Activated naive CD8-positive, alpha-beta T cell treated with anti-CD3 and anti-CD28 coated beads, Interleukin-2, amount 50 U/mL, for 24 hours (primary cell): ENCODE measurements around the gene CRKL.
"Not testable (repeated sequence)": the region's sequence is repeated elsewhere in the genome, so short reads cannot be mapped to it uniquely, and the experiment has no call there.

ENCODE experiments used
- ATAC-seq: fragments of 150-1000 bp; cut with Tn5 transposase; one replicate; pipeline ENCODE4 v1.10.0; 2021
- DNase-seq: peaks from one replicate; pipeline ENCODE4 v3.0.0; 2021
- H3K27ac Mint-ChIP-seq: one replicate; pipeline ENCODE4 v1.8.0; 2021; ENCODE audit warnings: mild to moderate bottlenecking, mixed read lengths
- H3K27me3 Mint-ChIP-seq: one replicate; pipeline ENCODE4 v1.8.0; 2021; ENCODE audit warnings: mixed read lengths
- H3K36me3 Mint-ChIP-seq: one replicate; pipeline ENCODE4 v1.8.0; 2021; ENCODE audit warnings: low read depth, mixed read lengths
- H3K4me1 Mint-ChIP-seq: one replicate; pipeline ENCODE4 v1.8.0; 2021; ENCODE audit warnings: mixed read lengths
- H3K4me3 Mint-ChIP-seq: one replicate; pipeline ENCODE4 v1.8.0; 2021; ENCODE audit warnings: mild to moderate bottlenecking, moderate library complexity, mixed read lengths
- H3K9me3 Mint-ChIP-seq: one replicate; pipeline ENCODE4 v1.8.0; 2021; ENCODE audit warnings: mixed read lengths

CRKL gene

GRCh38 chr22:20909543-20910303 lies 7.5 kb upstream of the CRKL start:
- Mint-ChIP-seq H3K36me3 (no peaks in the 10 kb centered on the region), H3K4me3 (no peak overlapping the region), H3K27me3 (peaks cover 3% of the 10 kb centered on the region), H3K4me1 (peaks cover 4% of the 10 kb centered on the region), H3K9me3 (no peaks in the 10 kb centered on the region), H3K27ac (no peak overlapping the region)
- DNase-seq (no peak), ATAC-seq (no peak)

- ATAC-seq (no peak), DNase-seq (no peak)
- H3K27me3 Mint-ChIP-seq = no peaks in the 10 kb centered on the region
- H3K4me3 Mint-ChIP-seq = no peak overlapping the region
- H3K4me1 Mint-ChIP-seq = peaks cover 13% of the 10 kb centered on the region
- H3K27ac Mint-ChIP-seq = no peak overlapping the region
- H3K36me3 Mint-ChIP-seq = no peaks in the 10 kb centered on the region
- H3K9me3 Mint-ChIP-seq = no peaks in the 10 kb centered on the region
These were observed 4.7 kb upstream of the CRKL start for GRCh38 chr22:20912494-20912893.

GRCh38 chr22:20918663-20919218 lies 1.5 kb downstream of the CRKL start:
- no peaks in the 10 kb centered on the region for H3K9me3 Mint-ChIP-seq
- H3K27me3 Mint-ChIP-seq = no peaks in the 10 kb centered on the region
- ATAC-seq = no peak
- peak overlapping the region; percentile 98 for H3K4me3 Mint-ChIP-seq
- peak; percentile 4 for DNase-seq
- H3K27ac Mint-ChIP-seq = peak overlapping the region; percentile 91
- H3K4me1 Mint-ChIP-seq = peaks cover 42% of the 10 kb centered on the region
- H3K36me3 Mint-ChIP-seq = peaks cover 26% of the 10 kb centered on the region

- Mint-ChIP-seq H3K9me3 (no peaks in the 10 kb centered on the region), H3K4me1 (peaks cover 50% of the 10 kb centered on the region), H3K27me3 (no peaks in the 10 kb centered on the region), H3K27ac (no peak overlapping the region), H3K4me3 (peak overlapping the region; percentile 98), H3K36me3 (peaks cover 32% of the 10 kb centered on the region)
- ATAC-seq = no peak
- DNase-seq = no peak
These were observed 2.5 kb downstream of the CRKL start for GRCh38 chr22:20919718-20920117.

DNA sequence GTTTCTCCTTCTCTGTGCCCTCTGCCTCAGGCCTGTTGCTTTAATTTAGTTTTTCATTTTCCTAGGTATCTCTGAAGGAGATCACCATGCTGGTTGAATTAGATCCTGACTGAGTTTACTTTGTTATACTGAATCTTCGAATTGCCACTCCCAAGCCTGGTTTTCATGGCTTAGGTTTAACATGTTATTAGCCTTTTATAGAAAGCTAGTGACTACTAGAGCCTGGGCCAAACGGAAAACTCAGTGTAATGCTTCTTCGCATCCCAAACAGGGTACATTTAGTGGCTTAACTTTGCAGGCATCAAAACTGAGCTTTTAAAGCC lies 3.6 kb downstream of the CRKL start:
- Mint-ChIP-seq H3K9me3 (no peaks in the 10 kb centered on the region), H3K27me3 (no peaks in the 10 kb centered on the region), H3K27ac (no peak overlapping the region), H3K36me3 (peaks cover 33% of the 10 kb centered on the region), H3K4me3 (peak overlapping the region; percentile 98), H3K4me1 (peaks cover 57% of the 10 kb centered on the region)
- no peak for ATAC-seq
- no peak for DNase-seq

DNA sequence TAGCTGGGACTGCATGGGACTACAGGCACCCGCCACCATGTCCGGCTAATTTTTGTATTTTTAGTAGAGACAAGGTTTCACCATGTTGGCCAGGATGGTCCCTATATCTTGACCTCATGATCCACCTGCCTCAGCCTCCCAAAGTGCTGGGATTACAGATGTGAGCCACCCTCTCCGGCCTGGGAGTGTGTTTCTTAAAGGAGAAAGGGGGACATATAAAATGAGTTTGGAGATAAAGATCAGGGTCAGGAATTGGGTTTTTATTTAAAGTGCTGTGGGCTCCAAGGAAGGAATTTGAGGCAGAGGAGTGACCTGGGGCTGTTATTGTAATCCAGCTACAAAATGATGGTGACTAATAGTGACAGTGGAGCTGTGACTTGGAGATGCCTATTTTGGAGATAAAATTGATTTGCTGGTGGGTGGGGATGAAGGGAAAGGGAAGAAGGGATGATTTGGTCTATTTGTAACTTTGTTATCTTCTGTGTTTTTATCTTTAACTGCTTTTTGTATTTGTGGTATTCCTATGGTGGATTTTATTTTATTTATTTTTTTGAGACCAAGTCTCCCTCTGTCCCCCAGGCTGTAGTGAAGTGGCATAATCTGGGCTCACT lies 5.0 kb downstream of the CRKL start:
- Mint-ChIP-seq H3K4me1 (peaks cover 58% of the 10 kb centered on the region), H3K4me3 (peak overlapping the region; percentile 39), H3K36me3 (peaks cover 39% of the 10 kb centered on the region), H3K27ac (peak overlapping the region; percentile 3), H3K27me3 (no peaks in the 10 kb centered on the region), H3K9me3 (no peaks in the 10 kb centered on the region)
- no peak for ATAC-seq
- no peak for DNase-seq

DNA sequence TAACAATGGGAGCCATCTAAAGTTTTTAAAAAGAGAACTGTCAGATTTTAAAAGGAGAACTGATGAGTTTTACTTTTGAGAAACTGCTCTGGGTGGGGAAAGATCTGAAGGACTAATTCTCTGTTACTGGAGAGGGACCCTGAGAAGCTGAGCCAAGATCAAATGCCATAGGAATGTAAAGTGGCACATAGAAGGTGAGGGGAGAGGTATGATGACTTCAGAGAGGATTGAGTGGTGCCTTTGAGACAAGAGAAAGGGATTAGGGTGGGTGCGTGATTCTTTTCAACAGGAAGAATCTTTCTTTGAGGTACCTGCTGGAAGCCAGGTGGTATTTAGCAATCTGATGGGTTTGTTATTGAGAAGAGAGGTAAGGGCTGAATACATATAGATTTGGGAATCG lies 9.0 kb downstream of the CRKL start:
- Mint-ChIP-seq H3K4me3 (no peak overlapping the region), H3K27ac (no peak overlapping the region), H3K9me3 (no peaks in the 10 kb centered on the region), H3K4me1 (peaks cover 55% of the 10 kb centered on the region), H3K36me3 (peaks cover 26% of the 10 kb centered on the region), H3K27me3 (no peaks in the 10 kb centered on the region)
- DNase-seq = no peak
- ATAC-seq = no peak

DNA sequence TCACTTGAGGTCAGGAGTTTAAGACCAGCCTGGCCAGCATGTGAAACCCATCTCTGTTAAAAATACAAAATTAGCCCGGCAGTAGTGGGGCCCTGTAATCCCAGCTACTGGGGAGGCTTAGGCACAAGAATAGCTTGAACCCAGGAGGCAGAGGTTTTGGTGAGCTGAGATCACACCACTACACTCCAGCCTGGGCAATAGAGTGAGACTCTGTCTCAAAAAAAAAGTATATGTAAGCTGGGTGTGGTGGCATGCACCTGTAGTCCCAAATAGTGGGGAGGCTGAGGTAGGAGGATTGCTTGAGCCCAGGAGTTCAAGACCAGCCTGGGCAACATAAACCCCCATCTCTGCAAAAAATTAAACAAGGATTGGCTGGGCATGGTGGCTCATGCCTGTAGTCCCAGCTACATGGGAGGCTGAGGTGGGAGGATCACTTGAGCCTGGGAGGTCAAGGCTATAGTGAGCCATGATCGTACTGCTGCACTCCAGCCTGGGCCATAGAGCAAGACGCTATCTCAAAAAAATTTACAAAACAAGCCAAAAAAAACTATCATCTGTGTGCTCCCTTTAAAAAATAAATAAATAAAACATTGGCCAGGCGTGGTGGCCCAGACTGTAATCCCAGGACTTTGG lies 10.8 kb downstream of the CRKL start:
- Mint-ChIP-seq H3K36me3 (peaks cover 27% of the 10 kb centered on the region), H3K27ac (no peak overlapping the region), H3K9me3 (no peaks in the 10 kb centered on the region), H3K27me3 (no peaks in the 10 kb centered on the region), H3K4me3 (no peak overlapping the region), H3K4me1 (peaks cover 54% of the 10 kb centered on the region)
- DNase-seq (no peak), ATAC-seq (no peak)

DNA sequence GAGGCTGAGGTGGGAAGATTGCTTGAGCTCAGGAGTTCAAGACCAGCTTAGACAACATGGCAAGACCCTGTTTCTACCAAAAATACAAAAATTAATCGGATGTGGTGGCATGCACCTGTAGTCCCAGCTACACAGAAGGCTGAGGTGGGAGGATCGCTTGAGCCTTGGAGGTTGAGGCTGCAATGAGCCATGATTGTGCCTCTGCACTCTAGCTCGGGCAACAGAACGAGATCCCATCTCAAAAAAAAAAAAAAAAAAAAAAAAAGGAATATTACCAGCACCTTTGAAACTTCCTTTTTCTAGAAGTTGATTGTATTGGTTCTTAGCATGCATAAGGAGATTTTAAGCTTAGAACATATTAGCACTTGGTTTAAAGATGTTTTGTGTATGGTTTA lies 11.4 kb downstream of the CRKL start:
- Mint-ChIP-seq H3K4me1 (peaks cover 53% of the 10 kb centered on the region), H3K4me3 (no peak overlapping the region), H3K36me3 (peaks cover 27% of the 10 kb centered on the region), H3K27ac (no peak overlapping the region), H3K27me3 (no peaks in the 10 kb centered on the region), H3K9me3 (no peaks in the 10 kb centered on the region)
- ATAC-seq (no peak), DNase-seq (no peak)

DNA sequence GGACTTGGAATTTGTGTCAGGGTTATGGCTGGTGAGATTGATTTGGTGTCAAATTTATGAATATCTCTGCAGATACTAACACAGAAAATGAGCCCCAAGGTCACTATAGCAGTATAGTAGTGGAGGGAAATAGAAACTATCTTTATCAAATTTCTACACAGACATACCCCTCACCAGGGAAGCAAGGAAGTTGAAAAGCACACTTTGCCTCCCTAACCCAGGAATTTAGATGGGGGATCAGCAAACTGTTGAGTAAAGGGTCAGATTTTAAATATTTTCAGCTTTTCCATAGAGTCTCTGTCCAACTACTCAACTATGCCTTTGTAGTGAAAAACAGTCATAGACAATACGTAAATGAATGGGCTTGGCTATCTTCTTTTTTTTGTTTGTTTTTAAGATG lies 12.8 kb downstream of the CRKL start:
- no peak overlapping the region for H3K4me3 Mint-ChIP-seq
- ATAC-seq (no peak), DNase-seq (no peak)
- H3K27me3 Mint-ChIP-seq = no peaks in the 10 kb centered on the region
- peaks cover 47% of the 10 kb centered on the region for H3K4me1 Mint-ChIP-seq
- no peak overlapping the region for H3K27ac Mint-ChIP-seq
- no peaks in the 10 kb centered on the region for H3K9me3 Mint-ChIP-seq
- peaks cover 31% of the 10 kb centered on the region for H3K36me3 Mint-ChIP-seq

DNA sequence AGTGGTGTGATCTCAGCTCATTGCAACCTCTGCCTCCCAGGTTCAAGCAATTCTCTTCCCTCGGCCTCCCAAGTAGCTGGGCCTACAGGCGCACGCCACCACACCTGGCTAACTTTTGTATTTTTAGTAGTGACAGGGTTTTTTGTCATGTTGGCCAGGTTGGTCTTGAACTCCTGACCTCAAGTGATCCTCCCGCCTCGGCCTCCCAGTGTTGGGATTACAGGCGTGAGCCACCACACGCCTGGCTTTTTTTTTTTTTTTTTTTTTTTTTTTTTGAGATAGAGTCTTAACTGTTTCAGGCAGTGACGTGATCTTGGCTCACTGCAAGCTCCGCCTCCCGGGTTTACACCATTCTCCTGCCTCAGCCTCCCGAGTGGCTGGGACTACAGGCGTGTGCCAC lies 13.2 kb downstream of the CRKL start:
- not testable (repeated sequence) for H3K9me3 Mint-ChIP-seq, ATAC-seq, H3K27me3 Mint-ChIP-seq, H3K4me3 Mint-ChIP-seq, H3K27ac Mint-ChIP-seq, DNase-seq
- Mint-ChIP-seq H3K4me1 (peaks cover 44% of the 10 kb centered on the region), H3K36me3 (peaks cover 35% of the 10 kb centered on the region)

- Mint-ChIP-seq H3K9me3 (no peaks in the 10 kb centered on the region), H3K27ac (no peak overlapping the region), H3K4me1 (peaks cover 41% of the 10 kb centered on the region), H3K36me3 (peaks cover 37% of the 10 kb centered on the region), H3K4me3 (no peak overlapping the region), H3K27me3 (no peaks in the 10 kb centered on the region)
- DNase-seq = no peak
- no peak for ATAC-seq
These were observed 14.0 kb downstream of the CRKL start for GRCh38 chr22:20931126-20931654.

DNA sequence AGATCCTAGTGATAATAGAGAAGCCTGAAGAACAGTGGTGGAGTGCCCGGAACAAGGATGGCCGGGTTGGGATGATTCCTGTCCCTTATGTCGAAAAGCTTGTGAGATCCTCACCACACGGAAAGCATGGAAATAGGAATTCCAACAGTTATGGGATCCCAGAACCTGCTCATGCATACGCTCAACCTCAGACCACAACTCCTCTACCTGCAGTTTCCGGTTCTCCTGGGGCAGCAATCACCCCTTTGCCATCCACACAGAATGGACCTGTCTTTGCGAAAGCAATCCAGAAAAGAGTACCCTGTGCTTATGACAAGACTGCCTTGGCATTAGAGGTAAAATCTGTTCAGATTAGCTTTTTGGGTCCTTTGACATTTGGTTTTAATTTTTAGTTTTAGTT lies 16.7 kb downstream of the CRKL start:
- Mint-ChIP-seq H3K9me3 (no peaks in the 10 kb centered on the region), H3K4me3 (no peak overlapping the region), H3K4me1 (peaks cover 57% of the 10 kb centered on the region), H3K27ac (no peak overlapping the region), H3K27me3 (no peaks in the 10 kb centered on the region), H3K36me3 (peaks cover 48% of the 10 kb centered on the region)
- no peak for ATAC-seq
- no peak for DNase-seq

DNA sequence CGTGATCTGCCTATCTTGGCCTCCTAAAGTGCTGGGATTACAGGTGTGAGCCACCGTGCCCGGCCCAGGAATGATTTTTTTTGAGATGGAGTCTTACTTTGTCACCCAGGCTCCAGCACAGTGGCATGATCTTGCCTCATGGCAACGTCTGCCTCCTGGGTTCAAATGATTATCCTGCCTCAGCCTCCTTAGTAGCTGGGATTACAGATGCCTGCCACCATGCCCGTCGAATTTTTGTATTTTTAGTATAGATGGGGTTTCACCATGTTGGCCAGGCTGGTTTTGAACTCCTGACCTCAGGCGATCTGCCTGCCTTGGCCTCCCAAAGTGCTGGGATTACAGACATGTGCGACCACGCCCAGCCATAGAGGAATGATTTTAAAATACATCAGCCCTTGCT lies 17.8 kb downstream of the CRKL start:
- H3K4me3 Mint-ChIP-seq, H3K27ac Mint-ChIP-seq: not testable (repeated sequence)

More for the DNA sequence above, 17.8 kb downstream of the CRKL start:
- Mint-ChIP-seq H3K36me3 (peaks cover 48% of the 10 kb centered on the region), H3K4me1 (peaks cover 58% of the 10 kb centered on the region)
- ATAC-seq, DNase-seq, H3K9me3 Mint-ChIP-seq, H3K27me3 Mint-ChIP-seq: not testable (repeated sequence)
